IPS-11a (cell line): ENCODE results near the gene SMIM21.

Experiments used
- H3K4me3 ChIP-seq: one replicate; pipeline ENCODE4 v1.5.1; 2013; ENCODE audit warnings: low read depth, low read length, control low read depth

Gene SMIM21

GRCh38 chr18:75427603-75428002 lies at the start of gene SMIM21:
SMIM21 (minus strand) TSS chr18:75427703; CDS start chr18:75427563, 140 bp downstream.
- no peak within 1 kb of the TSS for H3K4me3 ChIP-seq

- no peak overlapping the region for H3K4me3 ChIP-seq
These were observed 47.7 kb upstream of the SMIM21 start for GRCh38 chr18:75475228-75475627.

GRCh38 chr18:75474332-75474731 lies 46.8 kb upstream of the SMIM21 start:
- no peak overlapping the region for H3K4me3 ChIP-seq

- no peak overlapping the region for H3K4me3 ChIP-seq
These were observed 45.8 kb upstream of the SMIM21 start for GRCh38 chr18:75473316-75473715.

GRCh38 chr18:75472906-75473305 lies 45.4 kb upstream of the SMIM21 start:
- no peak overlapping the region for H3K4me3 ChIP-seq

- no peak overlapping the region for H3K4me3 ChIP-seq
These were observed 44.9 kb upstream of the SMIM21 start for GRCh38 chr18:75472396-75472795.

GRCh38 chr18:75471850-75472249 lies 44.3 kb upstream of the SMIM21 start:
- no peak overlapping the region for H3K4me3 ChIP-seq

- no peak overlapping the region for H3K4me3 ChIP-seq
These were observed 40.3 kb upstream of the SMIM21 start for GRCh38 chr18:75467851-75468250.

- H3K4me3 ChIP-seq, result no peak overlapping the region
These were observed 39.8 kb upstream of the SMIM21 start for GRCh38 chr18:75467281-75467795.

- no peak overlapping the region for H3K4me3 ChIP-seq
These were observed 36.9 kb upstream of the SMIM21 start for GRCh38 chr18:75464356-75464755.

GRCh38 chr18:75462178-75462832 lies 34.8 kb upstream of the SMIM21 start:
- no peak overlapping the region for H3K4me3 ChIP-seq

GRCh38 chr18:75456199-75456631 lies 28.7 kb upstream of the SMIM21 start:
- H3K4me3 ChIP-seq, result no peak overlapping the region

GRCh38 chr18:75455249-75456198 lies 28.0 kb upstream of the SMIM21 start:
- H3K4me3 ChIP-seq, result peak overlapping the region; percentile 33

GRCh38 chr18:75454022-75454795 lies 26.7 kb upstream of the SMIM21 start:
- no peak overlapping the region for H3K4me3 ChIP-seq

- H3K4me3 ChIP-seq, result no peak overlapping the region
These were observed 23.4 kb upstream of the SMIM21 start for GRCh38 chr18:75450906-75451305.

- no peak overlapping the region for H3K4me3 ChIP-seq
These were observed 14.4 kb upstream of the SMIM21 start for GRCh38 chr18:75441896-75442295.

GRCh38 chr18:75439348-75439747 lies 11.8 kb upstream of the SMIM21 start:
- H3K4me3 ChIP-seq, result no peak overlapping the region

GRCh38 chr18:75438891-75439290 lies 11.4 kb upstream of the SMIM21 start:
- H3K4me3 ChIP-seq, result no peak overlapping the region

- no peak overlapping the region for H3K4me3 ChIP-seq
These were observed 10.5 kb upstream of the SMIM21 start for GRCh38 chr18:75437979-75438378.

GRCh38 chr18:75433098-75433497 lies 5.6 kb upstream of the SMIM21 start:
- no peak overlapping the region for H3K4me3 ChIP-seq

- no peak overlapping the region for H3K4me3 ChIP-seq
These were observed 2.5 kb upstream of the SMIM21 start for GRCh38 chr18:75429975-75430374.
